GM12875 (cell line): ENCODE results near the gene ARHGAP42.

Experiments
- H3K4me3 ChIP-seq: one replicate; pipeline ENCODE4 v1.5.1; 2011; ENCODE audit warnings: low read depth, low read length, control low read depth
- CTCF ChIP-seq: IDR thresholded peaks from 2 replicates; pipeline ENCODE4 v1.5.1; 2011; ENCODE audit warnings: low read depth, mild to moderate bottlenecking, control low read depth, inconsistent platforms, low read length, moderate library complexity, borderline replicate concordance; ENCODE audit not compliant: insufficient read depth

ARHGAP42 gene

GRCh38 chr11:100709233-100709957, 22.3 kb downstream of the ARHGAP42 start:
- H3K4me3 ChIP-seq, result no peak overlapping the region
- no peak for TF ChIP-seq CTCF

- H3K4me3 ChIP-seq, result no peak overlapping the region
- TF ChIP-seq CTCF, result no peak
Observed at GRCh38 chr11:100711984-100712383, 24.9 kb downstream of the ARHGAP42 start.

- no peak for TF ChIP-seq CTCF
- no peak overlapping the region for H3K4me3 ChIP-seq
Observed at GRCh38 chr11:100712583-100712982, 25.5 kb downstream of the ARHGAP42 start.

- no peak overlapping the region for H3K4me3 ChIP-seq
- no peak for TF ChIP-seq CTCF
Observed at GRCh38 chr11:100715165-100715761, 28.2 kb downstream of the ARHGAP42 start.

GRCh38 chr11:100716838-100717237, 29.8 kb downstream of the ARHGAP42 start:
- no peak overlapping the region for H3K4me3 ChIP-seq
- no peak for TF ChIP-seq CTCF

GRCh38 chr11:100719362-100719761, 32.3 kb downstream of the ARHGAP42 start:
- no peak overlapping the region for H3K4me3 ChIP-seq
- no peak for TF ChIP-seq CTCF

GRCh38 chr11:100719809-100720221, 32.7 kb downstream of the ARHGAP42 start:
- no peak for TF ChIP-seq CTCF
- no peak overlapping the region for H3K4me3 ChIP-seq
